Tibial artery (tissue), 4 donors: ENCODE measurements around the gene DIAPH3.

Experiments
- DNase-seq, 2 donors: peaks; one replicate each; pipeline ENCODE4 v3.0.0-alpha.2; 2019
- H3K27ac ChIP-seq, 2 donors: fragments of 200-600 bp; sonication (generic) in 1 of 2; 1 replicate in 1 of 2; 2 replicates in 1 of 2; pipeline ENCODE4 v1.5.1; 2018 to 2019; ENCODE audit warnings: mild to moderate bottlenecking in 1 of 2
- H3K27me3 ChIP-seq, 2 donors: fragments of 200-600 bp; sonication (generic) in 1 of 2; one replicate each; pipeline versions ENCODE4 v1.5.1 to v1.6.0; 2016 to 2019
- H3K36me3 ChIP-seq, 3 donors: fragments of 200-600 bp; sonication (generic) in 2 of 3; one replicate each; pipeline ENCODE4 v1.5.1; 2016 to 2019; ENCODE audit warnings: mild to moderate bottlenecking in 2 of 3
- H3K4me1 ChIP-seq, 4 donors: fragments of 200-600 bp; sonication (generic) in 2 of 4; 1 replicate in 3 of 4; 2 replicates in 1 of 4; pipeline ENCODE4 v1.5.1; 2016 to 2019
- H3K4me3 ChIP-seq, 2 donors: fragments of 200-600 bp; sonication (generic) in 1 of 2; 1 replicate in 1 of 2; 2 replicates in 1 of 2; pipeline ENCODE4 v1.5.1; 2018 to 2019; ENCODE audit warnings: mild to moderate bottlenecking in 2 of 2
- H3K9me3 ChIP-seq, 3 donors: fragments of 200-600 bp; sonication (generic) in 1 of 3; one replicate each; pipeline ENCODE4 v1.5.1; 2016 to 2019
- intact Hi-C: fragments of 100-400 bp; cut with DNase I; formaldehyde crosslinking; loops from one replicate; pipeline ENCODE4 v1.15.0; 2023; ENCODE audit warnings: low total_unique reads
- TF ChIP-seq, protein P1 (sequence below), 2 experiments: fragments of 200-600 bp in 1 of 2; fragments of 450-650 bp in 1 of 2; IDR thresholded peaks; one replicate each; pipeline ENCODE4 v1.5.1; 2017 to 2019; ENCODE audit warnings: antibody characterized with exemption in 2 of 2, mild to moderate bottlenecking in 1 of 2, moderate library complexity in 1 of 2

DIAPH3 gene

DNA sequence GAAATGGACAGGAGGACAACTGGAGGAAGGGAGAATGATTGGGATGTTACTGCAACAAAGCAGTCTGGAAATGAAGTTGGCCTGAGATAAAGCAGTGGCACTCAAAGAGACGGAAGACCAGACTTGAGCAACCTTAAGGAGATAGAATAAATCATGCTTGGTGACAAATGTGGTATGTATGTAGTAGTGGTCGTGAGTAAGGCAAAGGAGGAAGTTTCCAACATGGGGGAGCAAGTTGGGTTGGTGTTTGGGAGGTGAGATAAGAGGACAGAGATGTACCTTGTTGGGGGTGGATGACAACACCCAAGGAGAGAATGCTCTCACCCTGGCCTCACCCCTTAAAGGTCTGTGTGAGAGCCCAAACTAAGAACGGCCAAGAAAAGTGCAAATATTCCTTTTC is 420.5 kb downstream of the DIAPH3 start:
- no peaks in the 10 kb centered on the region for H3K36me3 ChIP-seq

DNA sequence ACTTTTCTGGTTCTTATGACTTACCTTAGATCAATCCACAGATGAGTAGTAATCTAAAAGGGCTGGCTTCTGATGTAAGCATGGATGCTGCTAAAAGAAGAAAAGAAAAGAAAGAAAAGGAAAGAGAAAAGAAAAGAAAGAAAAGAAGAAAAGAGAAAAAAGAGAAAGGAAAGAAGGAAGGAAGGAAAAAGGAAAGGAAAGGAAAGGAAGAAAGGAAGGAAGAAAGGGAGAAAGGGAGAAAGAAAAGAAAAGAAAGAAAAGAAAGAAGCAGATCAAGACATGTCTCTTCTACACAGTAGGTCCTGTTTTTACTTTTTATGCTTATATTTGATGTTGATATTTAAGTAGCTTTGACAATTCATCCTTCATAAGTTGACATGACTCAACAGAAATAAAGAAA is 421.3 kb downstream of the DIAPH3 start:
- intact Hi-C loops, result no loop called here
- DNase-seq, result no peak

More for the DNA sequence above, 420.5 kb downstream of the DIAPH3 start:
- H3K9me3 ChIP-seq, result no peaks in the 10 kb centered on the region
- no peak overlapping the region for H3K4me3 ChIP-seq
- TF ChIP-seq, protein P1, sequence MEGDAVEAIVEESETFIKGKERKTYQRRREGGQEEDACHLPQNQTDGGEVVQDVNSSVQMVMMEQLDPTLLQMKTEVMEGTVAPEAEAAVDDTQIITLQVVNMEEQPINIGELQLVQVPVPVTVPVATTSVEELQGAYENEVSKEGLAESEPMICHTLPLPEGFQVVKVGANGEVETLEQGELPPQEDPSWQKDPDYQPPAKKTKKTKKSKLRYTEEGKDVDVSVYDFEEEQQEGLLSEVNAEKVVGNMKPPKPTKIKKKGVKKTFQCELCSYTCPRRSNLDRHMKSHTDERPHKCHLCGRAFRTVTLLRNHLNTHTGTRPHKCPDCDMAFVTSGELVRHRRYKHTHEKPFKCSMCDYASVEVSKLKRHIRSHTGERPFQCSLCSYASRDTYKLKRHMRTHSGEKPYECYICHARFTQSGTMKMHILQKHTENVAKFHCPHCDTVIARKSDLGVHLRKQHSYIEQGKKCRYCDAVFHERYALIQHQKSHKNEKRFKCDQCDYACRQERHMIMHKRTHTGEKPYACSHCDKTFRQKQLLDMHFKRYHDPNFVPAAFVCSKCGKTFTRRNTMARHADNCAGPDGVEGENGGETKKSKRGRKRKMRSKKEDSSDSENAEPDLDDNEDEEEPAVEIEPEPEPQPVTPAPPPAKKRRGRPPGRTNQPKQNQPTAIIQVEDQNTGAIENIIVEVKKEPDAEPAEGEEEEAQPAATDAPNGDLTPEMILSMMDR (IDR thresholded peaks at IDR 0.05), result no peak
- peaks cover 0 to 4% (median 0%) of the 10 kb centered on the region in 4 donors for H3K4me1 ChIP-seq
- no peaks in the 10 kb centered on the region for H3K27me3 ChIP-seq
- intact Hi-C loops, result no loop called here
- H3K27ac ChIP-seq, result no peak overlapping the region
- DNase-seq, result no peak

DNA sequence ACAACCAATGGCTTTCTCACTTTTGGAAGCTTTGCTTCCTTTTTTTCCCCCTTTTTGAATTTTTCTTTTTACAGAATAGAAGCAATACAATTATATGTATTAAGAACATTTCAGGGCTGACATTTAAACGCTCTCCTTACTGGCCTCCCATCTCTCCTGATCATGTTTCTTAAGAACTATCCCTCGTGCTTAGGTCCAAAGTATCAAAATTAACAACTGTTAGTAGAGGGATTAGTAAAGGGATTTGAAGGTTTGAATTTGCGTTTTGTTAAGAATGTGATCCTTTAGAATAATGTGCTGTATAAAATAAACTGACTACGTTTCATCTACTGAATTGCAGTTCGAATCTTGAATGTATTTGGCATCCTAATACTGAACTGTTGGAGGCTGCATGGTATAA is 424.8 kb downstream of the DIAPH3 start:
- Histone ChIP-seq H3K4me3 (no peak overlapping the region), H3K36me3 (no peaks in the 10 kb centered on the region), H3K27ac (no peak overlapping the region), H3K27me3 (no peaks in the 10 kb centered on the region), H3K4me1 (no peaks in the 10 kb centered on the region), H3K9me3 (no peaks in the 10 kb centered on the region)
- TF ChIP-seq, protein P1 (IDR thresholded peaks at IDR 0.05), result no peak
- intact Hi-C loops, result no loop called here
- no peak for DNase-seq

More for the DNA sequence above, 421.3 kb downstream of the DIAPH3 start:
- peaks cover 0 to 4% (median 0%) of the 10 kb centered on the region in 4 donors for H3K4me1 ChIP-seq
- no peaks in the 10 kb centered on the region for H3K36me3 ChIP-seq
- no peak overlapping the region for H3K27ac ChIP-seq
- H3K27me3 ChIP-seq, result no peaks in the 10 kb centered on the region
- no peaks in the 10 kb centered on the region for H3K9me3 ChIP-seq
- TF ChIP-seq, protein P1 (IDR thresholded peaks at IDR 0.05), result no peak
- no peak overlapping the region for H3K4me3 ChIP-seq

DNA sequence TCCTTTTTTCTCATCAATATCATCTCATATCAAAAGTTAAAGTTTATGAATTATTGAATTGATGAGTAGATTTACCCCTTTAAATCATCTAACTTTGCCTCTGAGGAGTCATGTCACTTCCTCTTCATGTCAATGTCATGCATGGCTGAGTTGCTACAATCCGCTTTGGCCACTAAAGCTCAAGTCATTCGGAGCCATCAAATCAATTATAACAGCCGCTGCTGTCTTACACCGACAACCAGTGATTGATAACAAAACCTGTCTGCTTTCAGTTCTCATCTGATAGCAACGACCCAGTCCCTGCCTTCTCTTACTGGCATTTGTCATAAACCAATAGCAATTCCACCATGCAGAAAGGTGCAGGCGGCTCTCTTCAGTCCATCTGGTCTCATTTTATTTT is 429.3 kb downstream of the DIAPH3 start:
- intact Hi-C loops, result no loop called here
- Histone ChIP-seq H3K9me3 (no peaks in the 10 kb centered on the region), H3K27me3 (no peaks in the 10 kb centered on the region), H3K4me3 (no peak overlapping the region), H3K36me3 (no peaks in the 10 kb centered on the region), H3K4me1 (peaks cover 0 to 9% (median 0%) of the 10 kb centered on the region in 4 donors), H3K27ac (no peak overlapping the region)
- no peak for DNase-seq
- TF ChIP-seq, protein P1 (IDR thresholded peaks at IDR 0.05), result no peak

DNA sequence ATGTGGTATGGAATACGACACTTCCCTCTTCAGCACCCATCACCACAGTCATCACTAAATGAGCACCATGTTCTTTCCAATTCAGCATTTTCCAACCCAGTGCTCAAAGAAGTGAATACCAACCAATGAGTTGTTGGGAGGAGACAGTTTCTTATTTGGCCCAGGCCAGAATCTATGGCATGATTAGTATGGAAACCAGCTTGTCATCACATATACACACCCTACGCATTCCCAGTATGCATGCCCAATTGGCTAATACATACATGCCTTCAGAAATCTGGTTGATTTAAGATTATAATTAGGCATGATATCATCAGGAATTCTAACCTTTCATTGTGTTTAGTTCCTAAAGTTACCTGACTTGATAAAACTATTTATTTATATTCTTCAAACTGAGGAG is 430.0 kb downstream of the DIAPH3 start:
- Histone ChIP-seq H3K36me3 (no peaks in the 10 kb centered on the region), H3K9me3 (no peaks in the 10 kb centered on the region), H3K27ac (no peak overlapping the region), H3K27me3 (no peaks in the 10 kb centered on the region), H3K4me1 (peaks cover 0 to 14% (median 0%) of the 10 kb centered on the region in 4 donors), H3K4me3 (no peak overlapping the region)
- intact Hi-C loops, result no loop called here
- no peak for DNase-seq
- TF ChIP-seq, protein P1 (IDR thresholded peaks at IDR 0.05), result no peak

DNA sequence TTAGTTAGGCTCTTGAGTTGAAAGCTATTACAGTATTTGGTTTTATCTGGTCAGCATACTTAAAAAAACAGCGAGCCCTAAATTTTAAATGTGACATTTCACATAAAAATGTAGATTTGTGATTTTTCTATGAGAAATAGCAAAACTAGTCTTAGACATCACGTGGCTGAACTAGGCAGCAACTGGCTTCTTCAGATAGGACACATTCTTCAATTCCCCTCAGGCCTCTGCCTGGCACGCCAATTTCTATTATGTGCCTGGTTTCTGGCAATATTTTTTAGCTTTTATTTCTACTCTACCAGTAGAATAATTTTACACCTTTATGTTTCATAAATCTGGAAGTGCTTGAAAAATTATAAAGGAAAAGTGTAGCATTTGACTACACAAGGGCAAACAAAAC is 433.7 kb downstream of the DIAPH3 start:
- no peak overlapping the region for H3K4me3 ChIP-seq
- TF ChIP-seq, protein P1 (IDR thresholded peaks at IDR 0.05), result no peak
- intact Hi-C loops, result no loop called here
- H3K27me3 ChIP-seq, result no peaks in the 10 kb centered on the region
- H3K4me1 ChIP-seq, result peaks cover 0 to 14% (median 0%) of the 10 kb centered on the region in 4 donors
- H3K36me3 ChIP-seq, result no peaks in the 10 kb centered on the region
- H3K9me3 ChIP-seq, result no peaks in the 10 kb centered on the region
- H3K27ac ChIP-seq, result no peak overlapping the region
- DNase-seq, result no peak
